HCT116 (cell line): ENCODE results near the gene RPL29. TPM values are rescaled to one million over a fixed set of nuclear protein-coding genes. Genes with fewer than 3 reads are reported as not detected.
"Not testable (repeated sequence)": the region's sequence is repeated elsewhere in the genome, so short reads cannot be mapped to it uniquely, and the experiment has no call there.

ENCODE experiments used
- ATAC-seq: fragments of 200-7000 bp; cut with Tn5 transposase; 2 replicates; pipeline ENCODE4 v1.9.1; 2020; ENCODE audit warnings: mild to moderate bottlenecking, moderate library complexity
- BruUV-seq: library from RNA; stranded (reverse); fragments of 400-500 nt; replicated peaks from 2 replicates; lab custom pipeline; 2021; lab: Mats Ljungman, UMichigan
- CTCF ChIA-PET: fragments of 300-600 bp; sonication (Branson Sonifier 250); formaldehyde crosslinking; loops from one replicate; lab custom pipeline; 2021; ENCODE audit warnings: antibody characterized with exemption; lab: Charles Lee
- POLR2A ChIA-PET: fragments of 300-600, 350-600 bp; sonication (Branson Sonifier 250); formaldehyde crosslinking; loops from one replicate; lab custom pipeline; 2021; ENCODE audit warnings: antibody characterized with exemption; lab: Charles Lee
- RAD21 ChIA-PET, 2 experiments: fragments of 300-600 bp; sonication (Branson Sonifier 250); formaldehyde crosslinking; loops; one replicate each; lab custom pipeline; 2023; ENCODE audit warnings: low total read pairs in 2 of 2; ENCODE audit not compliant: uncharacterized antibody in 2 of 2, unreplicated experiment in 2 of 2, low non-redundant PET in 1 of 2; lab: Charles Lee
- DNase-seq: peaks from one replicate; pipeline ENCODE4 v3.0.0-alpha.2; 2010; ENCODE audit warnings: low read depth, low spot score
- H2AFZ ChIP-seq: fragments of 200-600 bp; shearing (Covaris generic), sonication (generic); 2 replicates; pipeline ENCODE4 v1.6.1; 2017; ENCODE audit warnings: low read depth, mixed run types, mixed read lengths, antibody characterized with exemption, low read length; ENCODE audit not compliant: poor library complexity, severe bottlenecking
- H3K27ac ChIP-seq: 2 replicates; pipeline ENCODE4 v1.5.1; 2012; ENCODE audit warnings: low read depth, low read length
- H3K27me3 ChIP-seq: fragments of 200-600 bp; sonication (generic); 2 replicates; pipeline ENCODE4 v1.6.1; 2016; ENCODE audit warnings: mixed run types, low read length, mixed read lengths; ENCODE audit not compliant: insufficient read depth
- H3K36me3 ChIP-seq, 2 experiments: fragments of 200-500 bp in 1 of 2; fragments of 200-600 bp in 1 of 2; sonication (Bioruptor generic) in 1 of 2; sonication (generic) in 1 of 2; 2 replicates each; pipeline versions ENCODE4 v1.5.1 to v1.6.1; 2014 to 2016; ENCODE audit warnings: low read length in 2 of 2, inconsistent platforms in 1 of 2, mixed read lengths in 1 of 2, mixed run types in 1 of 2; ENCODE audit not compliant: insufficient read depth in 2 of 2, control insufficient read depth in 1 of 2
- H3K4me1 ChIP-seq, 2 experiments: fragments of 200-600 bp in 1 of 2; sonication (generic) in 1 of 2; 2 replicates each; pipeline versions ENCODE4 v1.5.1 to v1.6.1; 2012 to 2017; ENCODE audit warnings: low read length in 2 of 2, inconsistent platforms in 1 of 2, mild to moderate bottlenecking in 1 of 2, mixed read lengths in 1 of 2, mixed run types in 1 of 2, moderate library complexity in 1 of 2; ENCODE audit not compliant: insufficient read depth in 2 of 2, control insufficient read depth in 1 of 2
- H3K4me2 ChIP-seq: fragments of 200-600 bp; sonication (generic); 2 replicates; pipeline ENCODE4 v1.6.1; 2017; ENCODE audit warnings: mixed run types, low read length, mixed read lengths
- H3K4me3 ChIP-seq, 2 experiments: fragments of 200-600 bp in 1 of 2; sonication (generic) in 1 of 2; replicated peaks in 1 of 2; 2 replicates each; pipeline ENCODE4 v1.5.1; 2011 to 2016; ENCODE audit warnings: low read length in 2 of 2, control low read depth in 1 of 2, low read depth in 1 of 2, mild to moderate bottlenecking in 1 of 2, mixed read lengths in 1 of 2, mixed run types in 1 of 2
- H3K79me2 ChIP-seq: fragments of 200-600 bp; sonication (generic); 2 replicates; pipeline ENCODE4 v1.6.1; 2017; ENCODE audit warnings: mild to moderate bottlenecking, mixed run types, low read length, moderate library complexity, mixed read lengths; ENCODE audit not compliant: insufficient read depth
- H3K9ac ChIP-seq: fragments of 200-600 bp; sonication (generic); 2 replicates; pipeline ENCODE4 v1.6.1; 2016; ENCODE audit warnings: low read length, mixed read lengths
- H3K9me2 ChIP-seq: fragments of 200-600 bp; sonication (generic), shearing (Covaris generic); 2 replicates; pipeline ENCODE4 v1.6.1; 2017; ENCODE audit warnings: mixed run types, mild to moderate bottlenecking, moderate library complexity; ENCODE audit not compliant: insufficient read depth
- H3K9me3 ChIP-seq, 2 experiments: fragments of 200-500 bp in 1 of 2; fragments of 200-600 bp in 1 of 2; sonication (Bioruptor generic) in 1 of 2; sonication (generic) in 1 of 2; 2 replicates each; pipeline ENCODE4 v1.6.1; 2014 to 2017; ENCODE audit warnings: low read length in 2 of 2, mixed read lengths in 2 of 2, inconsistent platforms in 1 of 2, low read depth in 1 of 2, mild to moderate bottlenecking in 1 of 2, mixed run types in 1 of 2, moderate library complexity in 1 of 2; ENCODE audit not compliant: control insufficient read depth in 1 of 2, insufficient read depth in 1 of 2
- H4K20me1 ChIP-seq: fragments of 200-600 bp; sonication (generic), shearing (Covaris generic); 2 replicates; pipeline ENCODE4 v1.6.1; 2017; ENCODE audit warnings: mixed run types, mild to moderate bottlenecking, moderate library complexity; ENCODE audit not compliant: insufficient read depth
- EZH2 ChIP-seq: fragments of 200-600 bp; sonication (generic); IDR thresholded peaks from 2 replicates; pipeline ENCODE4 v1.6.1; 2017; ENCODE audit warnings: antibody characterized with exemption, mixed run types
- POLR2A ChIP-seq: IDR thresholded peaks from 2 replicates; pipeline ENCODE4 v1.7.0; 2011; ENCODE audit warnings: borderline replicate concordance; ENCODE audit not compliant: insufficient read depth, insufficient read length; ENCODE audit errors: extremely low read depth
- POLR2AphosphoS5 ChIP-seq: IDR thresholded peaks from 2 replicates; pipeline ENCODE4 v1.6.1; 2011; ENCODE audit warnings: mild to moderate bottlenecking, low read depth, low read length, moderate library complexity
- ZNF274 ChIP-seq: fragments of 200-500 bp; sonication (Bioruptor generic); IDR thresholded peaks from 2 replicates; pipeline ENCODE4 v1.6.1; 2014; ENCODE audit warnings: mild to moderate bottlenecking, low read depth, low read length, inconsistent platforms
- intact Hi-C: fragments of 100-400 bp; cut with micrococcal nuclease; formaldehyde crosslinking; loops from 2 replicates; pipeline ENCODE4 v1.10.0; 2022
- total RNA-seq: library from RNA; stranded (reverse); gene quantifications from one replicate; pipeline ENCODE4 v1.2.1, GENCODE V29; 2021; ENCODE audit not compliant: unreplicated experiment

Gene RPL29
- total RNA-seq, 1 experiment from 2014 or later: 1,880 TPM

- DNase-seq (no peak), ATAC-seq (0 out of 2 replicates have a peak, but pooled peaks have one; percentile 3)
- H3K4me3 ChIP-seq: no peak overlapping the region
- H3K9ac ChIP-seq: no peak overlapping the region
- H3K4me2 ChIP-seq: peak overlapping the region; percentile 4; the same call in 1 of the 2 replicates
- CTCF ChIA-PET: interaction anchor here (1.0 kb wide), 1 partner anchor 10 kb away, joined by 3 read pairs; no protein-coding TSS in a partner anchor
- intact Hi-C loops: no loop called here
- peaks cover 30% of the 10 kb centered on the region for H3K79me2 ChIP-seq
- RAD21 ChIA-PET: no interaction called here
- H4K20me1 ChIP-seq: no peaks in the 10 kb centered on the region; the same call in 1 of the 2 replicates
- TSS peak; percentile 64 for BruUV-seq
- H3K4me1 ChIP-seq: peaks cover 7 to 34% of the 10 kb centered on the region in 2 experiments
- POLR2A ChIA-PET: interaction anchor here (0.7 to 5.1 kb wide), 8 partner anchors 9 to 288 kb away, joined by 3 to 47 read pairs (median 3); partner anchors contain the start of genes ABHD14B, ACY1, PARP3 and RRP9
- no peaks in the 10 kb centered on the region for H3K27me3 ChIP-seq
- H3K36me3 ChIP-seq: peaks cover 15 to 29% of the 10 kb centered on the region in 2 experiments
- peak overlapping the region; percentile 53 for H3K27ac ChIP-seq
- H2AFZ ChIP-seq: no peak overlapping the region
- TF ChIP-seq EZH2 (no peak), ZNF274 (no peak), POLR2AphosphoS5 (peak; percentile 70), POLR2A (peak; percentile 61)
- TF ChIP-seq, all 23 proteins: peak for 2
- Histone ChIP-seq H3K9me2 (no peaks in the 10 kb centered on the region), H3K9me3 (no peaks in the 10 kb centered on the region)
Observed at GRCh38 chr3:51992017-51992682, 3.5 kb downstream of the RPL29 start.

GRCh38 chr3:51990501-51990971, 5.2 kb downstream of the RPL29 start:
- POLR2A ChIA-PET: interaction anchor here (0.6 to 5.1 kb wide), 9 partner anchors 8 to 424 kb away, joined by 3 to 47 read pairs (median 4); partner anchors contain the start of genes ABHD14B, ACY1, PARP3 and PCBP4
- H3K79me2 ChIP-seq: peaks cover 27% of the 10 kb centered on the region
- H2AFZ ChIP-seq, DNase-seq, ATAC-seq, BruUV-seq, H3K9me3 ChIP-seq, H3K27me3 ChIP-seq, H3K9me2 ChIP-seq, H3K4me3 ChIP-seq, H4K20me1 ChIP-seq, intact Hi-C loops, RAD21 ChIA-PET, H3K9ac ChIP-seq, H3K4me2 ChIP-seq: not testable (repeated sequence)
- H3K4me1 ChIP-seq: peaks cover 7 to 42% of the 10 kb centered on the region in 2 experiments
- CTCF ChIA-PET: interaction anchor here (0.8 to 1.3 kb wide), 2 partner anchors 8 to 15 kb away, joined by 3 to 8 read pairs; partner anchors contain the start of genes ABHD14A and ACY1
- H3K27ac ChIP-seq: peak overlapping the region; percentile 26; the same call in 1 of the 2 replicates
- H3K36me3 ChIP-seq: peaks cover 15 to 29% of the 10 kb centered on the region in 2 experiments
